ENCODE measurements around the gene PACS1. TPM values are rescaled to one million over a fixed set of nuclear protein-coding genes. Genes with fewer than 3 reads are reported as not detected.

Gene PACS1
- total and polyA plus RNA-seq, 8 donors: 50.7 to 57.5 (median 54.9) TPM

DNA sequence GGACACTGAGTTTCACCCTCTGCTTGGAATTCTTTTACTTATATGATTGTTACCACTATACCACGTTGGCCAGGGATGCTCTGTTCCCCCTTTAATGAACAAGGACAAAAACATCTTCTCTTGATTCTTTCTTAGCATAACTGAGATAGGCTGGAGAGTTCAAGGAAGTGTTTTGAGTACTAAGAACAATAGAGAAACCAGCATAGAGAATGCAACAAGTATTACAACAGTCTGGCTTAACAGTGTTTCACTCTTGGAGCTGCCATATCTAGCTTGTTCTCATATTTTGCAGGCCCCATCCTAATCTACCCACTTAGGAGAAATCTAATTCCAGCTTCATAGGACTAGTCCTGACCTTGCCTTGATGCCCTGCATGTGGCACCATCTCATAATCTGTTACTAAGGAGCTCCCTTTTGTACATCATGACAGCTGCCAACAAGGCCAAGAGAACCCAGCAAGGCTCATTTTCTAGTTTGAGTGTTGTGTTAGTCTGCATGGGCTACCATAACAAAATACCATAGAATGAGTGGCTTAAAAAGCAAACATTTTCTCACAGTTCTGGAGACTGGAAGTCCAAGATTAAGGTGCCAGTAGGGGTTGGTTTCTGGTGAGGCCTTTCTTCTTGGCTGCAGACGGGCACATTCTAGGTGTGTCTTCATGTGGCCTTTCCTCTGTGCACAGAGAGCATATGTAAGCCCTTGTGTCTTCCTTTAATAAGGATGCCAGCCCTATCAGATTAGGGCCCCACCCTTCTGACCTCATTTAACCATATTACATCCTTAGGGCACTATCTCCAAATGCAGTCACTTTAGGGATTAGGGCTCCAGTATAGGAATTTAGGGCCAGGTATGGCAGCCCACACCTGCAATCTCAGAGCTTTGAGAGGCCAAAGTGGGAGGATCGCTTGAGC is 37.8 kb downstream of the PACS1 start:
- no peaks in the 10 kb centered on the region for H3K27me3 ChIP-seq
- ATAC-seq (no peak), DNase-seq (no peak)
- no peaks in the 10 kb centered on the region for H3K9me3 ChIP-seq
- no peak overlapping the region for H3K4me3 ChIP-seq
- no peak overlapping the region for H3K27ac ChIP-seq
- H3K4me1 ChIP-seq: peaks cover 9 to 21% of the 10 kb centered on the region in 2 donors
- intact Hi-C loops (cut with DNase I): no loop called here
- TF ChIP-seq, protein P1, sequence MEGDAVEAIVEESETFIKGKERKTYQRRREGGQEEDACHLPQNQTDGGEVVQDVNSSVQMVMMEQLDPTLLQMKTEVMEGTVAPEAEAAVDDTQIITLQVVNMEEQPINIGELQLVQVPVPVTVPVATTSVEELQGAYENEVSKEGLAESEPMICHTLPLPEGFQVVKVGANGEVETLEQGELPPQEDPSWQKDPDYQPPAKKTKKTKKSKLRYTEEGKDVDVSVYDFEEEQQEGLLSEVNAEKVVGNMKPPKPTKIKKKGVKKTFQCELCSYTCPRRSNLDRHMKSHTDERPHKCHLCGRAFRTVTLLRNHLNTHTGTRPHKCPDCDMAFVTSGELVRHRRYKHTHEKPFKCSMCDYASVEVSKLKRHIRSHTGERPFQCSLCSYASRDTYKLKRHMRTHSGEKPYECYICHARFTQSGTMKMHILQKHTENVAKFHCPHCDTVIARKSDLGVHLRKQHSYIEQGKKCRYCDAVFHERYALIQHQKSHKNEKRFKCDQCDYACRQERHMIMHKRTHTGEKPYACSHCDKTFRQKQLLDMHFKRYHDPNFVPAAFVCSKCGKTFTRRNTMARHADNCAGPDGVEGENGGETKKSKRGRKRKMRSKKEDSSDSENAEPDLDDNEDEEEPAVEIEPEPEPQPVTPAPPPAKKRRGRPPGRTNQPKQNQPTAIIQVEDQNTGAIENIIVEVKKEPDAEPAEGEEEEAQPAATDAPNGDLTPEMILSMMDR (IDR thresholded peaks at IDR 0.05): no peak
- H3K36me3 ChIP-seq: no peaks in the 10 kb centered on the region

- ATAC-seq: no peak
- no peak for DNase-seq
- H3K4me3 ChIP-seq: no peak overlapping the region
- H3K36me3 ChIP-seq: no peaks in the 10 kb centered on the region
- peaks cover 19 to 33% of the 10 kb centered on the region in 2 donors for H3K4me1 ChIP-seq
- TF ChIP-seq, protein P1 (IDR thresholded peaks at IDR 0.05): no peak
- H3K9me3 ChIP-seq: no peaks in the 10 kb centered on the region
- intact Hi-C loops (cut with DNase I): no loop called here
- H3K27ac ChIP-seq: no peak overlapping the region
- no peaks in the 10 kb centered on the region for H3K27me3 ChIP-seq
Measured at GRCh38 chr11:66109294-66109693, 39.2 kb downstream of the PACS1 start.

GRCh38 chr11:66111158-66111557 is 41.1 kb downstream of the PACS1 start:
- ATAC-seq: no peak

DNA sequence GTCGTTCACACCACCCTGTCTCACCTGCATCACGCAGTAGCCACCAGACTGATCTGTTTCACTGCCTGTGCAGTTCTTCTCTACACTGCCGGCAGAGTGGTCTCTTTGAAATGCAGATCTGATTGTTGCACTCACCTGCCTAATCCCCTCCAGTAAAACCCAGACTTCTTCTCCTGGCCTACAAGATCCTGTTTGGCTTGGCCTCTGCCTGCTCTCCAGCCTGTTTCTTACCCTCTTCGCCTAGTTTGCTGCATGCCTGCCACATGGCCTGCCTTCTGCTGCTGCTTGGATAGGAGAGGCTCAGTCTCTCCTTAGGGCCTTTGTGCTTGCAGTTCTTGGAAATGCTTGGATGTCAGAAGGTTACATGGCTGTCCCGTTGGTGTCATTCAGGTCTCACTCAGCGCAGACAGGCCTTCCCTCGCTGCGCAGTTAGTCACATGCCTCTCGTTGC is 42.0 kb downstream of the PACS1 start:
- no peak overlapping the region for H3K4me3 ChIP-seq
- H3K36me3 ChIP-seq: no peaks in the 10 kb centered on the region
- no peaks in the 10 kb centered on the region for H3K27me3 ChIP-seq
- intact Hi-C loops (cut with DNase I): no loop called here
- H3K4me1 ChIP-seq: peaks cover 19 to 52% of the 10 kb centered on the region in 2 donors
- TF ChIP-seq, protein P1 (IDR thresholded peaks at IDR 0.05): no peak
- peak; percentile 16 for ATAC-seq
- peak overlapping the region in 1 of 2 donors; percentile 38 for H3K27ac ChIP-seq
- no peak for DNase-seq
- H3K9me3 ChIP-seq: no peaks in the 10 kb centered on the region

More at GRCh38 chr11:66111158-66111557, 41.1 kb downstream of the PACS1 start:
- no peak for DNase-seq
- intact Hi-C loops (cut with DNase I): no loop called here
- Histone ChIP-seq H3K27me3 (no peaks in the 10 kb centered on the region), H3K9me3 (no peaks in the 10 kb centered on the region), H3K27ac (no peak overlapping the region), H3K36me3 (no peaks in the 10 kb centered on the region), H3K4me1 (peaks cover 19 to 48% of the 10 kb centered on the region in 2 donors), H3K4me3 (no peak overlapping the region)
- TF ChIP-seq, protein P1 (IDR thresholded peaks at IDR 0.05): no peak
